SK-N-MC (cell line): ENCODE measurements around the gene ANXA3.

ENCODE experiments used
- EZH2 ChIP-seq: fragments of 200-600 bp; sonication (generic); IDR thresholded peaks from one replicate; pipeline ENCODE4 v1.6.1; 2017; ENCODE audit warnings: antibody characterized with exemption
- POLR2AphosphoS5 ChIP-seq: IDR thresholded peaks from 2 replicates; pipeline ENCODE4 v1.6.1; 2012; ENCODE audit warnings: mild to moderate bottlenecking, low read depth, low read length, borderline replicate concordance

DNA sequence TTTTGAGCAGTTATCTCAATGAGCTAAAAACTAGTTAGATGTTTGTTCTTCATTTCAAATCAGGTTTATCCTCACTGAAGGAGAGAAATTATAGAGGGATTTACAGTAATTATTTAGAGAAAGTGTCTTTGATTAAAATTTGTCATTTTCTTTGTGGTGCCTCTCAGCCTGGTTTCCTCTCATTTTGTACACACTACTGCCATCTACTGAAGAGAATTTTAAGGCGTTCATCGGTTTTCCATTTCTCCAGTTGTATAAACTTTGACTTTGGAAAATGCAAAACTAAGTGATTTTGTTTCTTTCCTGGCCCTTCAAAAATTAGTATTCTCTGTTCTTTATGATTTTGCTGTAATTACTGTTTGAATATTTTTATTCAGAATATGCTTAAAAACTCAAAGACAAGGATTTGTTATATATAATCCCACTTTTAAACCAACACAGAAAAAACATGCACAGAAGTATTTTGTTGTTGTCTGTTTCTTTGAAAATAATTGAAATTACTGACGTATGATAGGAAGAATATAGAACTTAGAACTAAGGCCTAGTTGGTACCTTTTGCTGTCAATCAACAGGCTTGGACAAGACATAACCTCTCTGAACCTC lies 34.4 kb upstream of the ANXA3 start:
- TF ChIP-seq EZH2 (no peak), POLR2AphosphoS5 (no peak)
